Esophagus squamous epithelium (tissue), 4 donors: Measurements from ENCODE around the gene ZFP36L1.

Source experiments
- POLR2A ChIP-seq, 4 donors: fragments of 450-650 bp; IDR thresholded peaks; one replicate each; pipeline ENCODE4 v1.6.1; 2017; ENCODE audit warnings: antibody characterized with exemption in 4 of 4, mild to moderate bottlenecking in 4 of 4, moderate library complexity in 3 of 4
- TF ChIP-seq, protein P1 (sequence below), 6 experiments: fragments of 450-650 bp in 4 of 6; fragments of 200-600 bp in 2 of 6; sonication (generic) in 2 of 6; IDR thresholded peaks; one replicate each; pipeline ENCODE4 v1.5.1; 2016 to 2019; ENCODE audit warnings: antibody characterized with exemption in 6 of 6, mild to moderate bottlenecking in 4 of 6, moderate library complexity in 4 of 6

DNA sequence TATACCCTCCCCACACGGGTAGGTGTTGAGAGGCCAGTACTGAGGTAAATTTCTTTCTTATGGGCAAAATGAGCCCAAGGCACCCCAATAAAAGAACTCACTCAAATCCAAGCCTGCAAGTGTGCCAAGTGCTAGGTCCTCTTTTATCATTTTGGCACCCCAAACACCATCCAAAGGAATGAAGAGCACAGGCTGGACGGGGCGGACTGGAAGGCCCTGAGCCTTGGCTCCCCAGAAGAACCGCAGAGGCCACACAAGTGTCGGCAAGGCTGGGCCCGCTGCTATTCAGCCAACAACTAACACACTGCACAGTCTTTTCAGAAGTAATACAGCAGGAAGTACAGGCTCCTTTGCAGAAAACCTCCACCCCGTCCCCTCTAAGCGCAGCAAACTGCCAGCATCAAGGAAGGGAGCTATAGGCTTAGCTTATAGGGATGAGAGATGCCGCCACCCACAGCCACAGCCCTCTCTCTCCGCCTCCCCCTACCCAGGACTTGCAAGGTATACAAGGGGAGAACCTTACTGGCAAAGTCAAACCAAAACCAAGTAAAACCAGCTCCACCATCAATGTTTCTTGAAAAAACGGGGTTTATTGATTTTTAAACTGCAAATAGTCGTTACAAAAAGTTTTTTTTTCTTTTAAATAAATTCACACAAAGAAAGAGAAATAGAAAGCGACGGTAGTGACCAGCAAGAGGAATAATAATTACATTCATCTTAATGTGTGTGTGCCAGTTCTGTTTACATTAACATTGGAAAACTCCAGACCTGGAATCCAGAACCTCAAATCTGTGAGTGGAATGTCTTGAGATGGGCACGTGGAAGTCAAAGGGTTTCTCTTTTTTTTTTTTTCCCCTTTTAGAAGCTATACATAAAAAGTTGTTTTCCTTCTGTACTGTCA, 5.5 kb downstream of the ZFP36L1 start:
- TF ChIP-seq, protein P1, sequence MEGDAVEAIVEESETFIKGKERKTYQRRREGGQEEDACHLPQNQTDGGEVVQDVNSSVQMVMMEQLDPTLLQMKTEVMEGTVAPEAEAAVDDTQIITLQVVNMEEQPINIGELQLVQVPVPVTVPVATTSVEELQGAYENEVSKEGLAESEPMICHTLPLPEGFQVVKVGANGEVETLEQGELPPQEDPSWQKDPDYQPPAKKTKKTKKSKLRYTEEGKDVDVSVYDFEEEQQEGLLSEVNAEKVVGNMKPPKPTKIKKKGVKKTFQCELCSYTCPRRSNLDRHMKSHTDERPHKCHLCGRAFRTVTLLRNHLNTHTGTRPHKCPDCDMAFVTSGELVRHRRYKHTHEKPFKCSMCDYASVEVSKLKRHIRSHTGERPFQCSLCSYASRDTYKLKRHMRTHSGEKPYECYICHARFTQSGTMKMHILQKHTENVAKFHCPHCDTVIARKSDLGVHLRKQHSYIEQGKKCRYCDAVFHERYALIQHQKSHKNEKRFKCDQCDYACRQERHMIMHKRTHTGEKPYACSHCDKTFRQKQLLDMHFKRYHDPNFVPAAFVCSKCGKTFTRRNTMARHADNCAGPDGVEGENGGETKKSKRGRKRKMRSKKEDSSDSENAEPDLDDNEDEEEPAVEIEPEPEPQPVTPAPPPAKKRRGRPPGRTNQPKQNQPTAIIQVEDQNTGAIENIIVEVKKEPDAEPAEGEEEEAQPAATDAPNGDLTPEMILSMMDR (IDR thresholded peaks at IDR 0.05) = no peak
- peak in 2 of 4 donors; percentile 11 to 37 for TF ChIP-seq POLR2A (IDR thresholded peaks at IDR 0.05)
